ENCODE measurements around the gene RXRG.

GRCh38 chr1:165397944-165398343, 47.0 kb downstream of the RXRG start:
- TF ChIP-seq CTCF (conservative IDR thresholded peaks at IDR 0.05 in 1 of 2, IDR thresholded peaks at IDR 0.05 in 1 of 2; ENCODE audit: low read depth in 1 of 2, low read length in 2 of 2) (no peak), EZH2 (IDR thresholded peaks at IDR 0.05; ENCODE audit: low read length, missing control alignments) (no peak)

Data from fibroblast of lung (primary cell).